HG02870 (cell line): ENCODE results near the gene HAGHL.
"Not testable (repeated sequence)": the region's sequence is repeated elsewhere in the genome, so short reads cannot be mapped to it uniquely, and the experiment has no call there.

ENCODE experiments used
- ATAC-seq: cut with Tn5 transposase; IDR thresholded peaks from one replicate; pipeline ENCODE4 v1.9.1; 2021; ENCODE audit warnings: mild to moderate bottlenecking, moderate library complexity; ENCODE audit not compliant: unreplicated experiment

Gene HAGHL

DNA sequence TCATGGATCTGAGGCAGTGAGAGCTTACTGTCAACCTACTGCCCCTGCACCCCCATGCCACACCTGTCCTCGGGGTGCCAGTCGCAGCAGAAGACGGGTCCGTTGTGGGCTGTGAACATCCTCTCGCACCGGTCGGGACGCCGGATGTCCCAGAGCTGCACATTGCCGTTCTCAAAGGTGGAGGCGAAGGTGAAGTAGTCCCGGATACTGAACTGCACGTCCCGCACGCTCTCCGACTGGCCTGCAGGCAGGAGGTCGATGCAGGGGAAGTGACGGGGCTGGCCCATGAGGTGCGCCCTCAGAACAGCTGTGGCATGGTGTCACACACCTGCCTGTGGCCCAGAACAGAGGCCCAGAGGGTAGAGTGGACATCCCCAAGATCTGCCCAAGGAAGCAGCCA is 39.4 kb upstream of the HAGHL start:
- ATAC-seq, result no peak

DNA sequence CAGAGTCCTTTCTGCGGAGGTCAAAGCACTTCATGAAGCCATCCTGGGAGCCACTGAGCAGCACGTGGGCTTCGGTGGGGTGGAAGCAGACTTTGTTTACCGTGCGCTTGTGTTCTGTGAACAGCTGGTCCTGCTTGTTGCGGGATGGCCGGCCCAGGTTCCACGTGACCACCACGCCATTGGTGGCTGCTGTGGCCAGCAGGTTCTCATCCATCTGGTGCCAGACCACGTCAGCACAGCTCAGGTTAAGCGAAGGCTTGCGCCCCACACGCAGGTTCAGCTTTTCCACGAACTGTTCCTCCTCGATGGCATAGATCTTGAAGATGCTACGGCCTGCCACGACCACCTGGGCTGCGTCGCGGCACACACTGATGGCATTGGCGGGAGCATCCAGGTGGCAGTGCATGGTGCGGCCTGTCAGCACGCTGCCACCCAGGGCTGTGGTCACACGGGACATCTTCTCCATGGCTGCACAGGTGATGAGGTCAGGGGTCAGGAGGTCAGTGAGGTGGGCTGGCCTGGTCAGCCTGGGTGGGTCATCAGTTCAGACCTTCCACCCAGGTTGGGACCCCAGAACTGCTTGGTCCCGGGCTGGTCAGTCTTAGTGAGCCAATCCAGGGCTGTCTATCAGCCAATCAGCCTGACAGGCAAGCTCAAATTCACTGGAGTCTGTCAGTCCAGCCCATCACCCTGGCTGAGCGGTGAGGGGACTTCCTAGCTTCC is 37.6 kb upstream of the HAGHL start:
- no peak for ATAC-seq

DNA sequence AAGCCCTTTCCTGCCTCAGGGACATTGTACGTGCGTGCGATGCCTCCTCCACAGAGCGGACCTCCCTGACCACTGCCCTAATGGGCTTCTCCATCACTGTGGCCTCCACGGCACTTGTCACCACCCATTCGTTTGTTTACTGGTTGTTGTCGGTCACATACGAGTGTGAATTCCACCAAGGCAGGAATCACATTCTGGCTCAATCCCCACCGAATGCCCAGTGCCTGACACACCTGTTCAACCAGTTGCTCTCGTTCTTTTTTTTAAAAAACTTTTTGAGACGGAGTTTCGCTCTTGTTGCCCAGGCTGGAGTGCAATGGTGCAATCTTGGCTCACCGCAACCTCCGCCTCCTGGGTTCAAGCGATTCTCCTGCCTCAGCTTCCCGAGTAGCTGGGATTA is 35.7 kb upstream of the HAGHL start:
- ATAC-seq, result not testable (repeated sequence)

DNA sequence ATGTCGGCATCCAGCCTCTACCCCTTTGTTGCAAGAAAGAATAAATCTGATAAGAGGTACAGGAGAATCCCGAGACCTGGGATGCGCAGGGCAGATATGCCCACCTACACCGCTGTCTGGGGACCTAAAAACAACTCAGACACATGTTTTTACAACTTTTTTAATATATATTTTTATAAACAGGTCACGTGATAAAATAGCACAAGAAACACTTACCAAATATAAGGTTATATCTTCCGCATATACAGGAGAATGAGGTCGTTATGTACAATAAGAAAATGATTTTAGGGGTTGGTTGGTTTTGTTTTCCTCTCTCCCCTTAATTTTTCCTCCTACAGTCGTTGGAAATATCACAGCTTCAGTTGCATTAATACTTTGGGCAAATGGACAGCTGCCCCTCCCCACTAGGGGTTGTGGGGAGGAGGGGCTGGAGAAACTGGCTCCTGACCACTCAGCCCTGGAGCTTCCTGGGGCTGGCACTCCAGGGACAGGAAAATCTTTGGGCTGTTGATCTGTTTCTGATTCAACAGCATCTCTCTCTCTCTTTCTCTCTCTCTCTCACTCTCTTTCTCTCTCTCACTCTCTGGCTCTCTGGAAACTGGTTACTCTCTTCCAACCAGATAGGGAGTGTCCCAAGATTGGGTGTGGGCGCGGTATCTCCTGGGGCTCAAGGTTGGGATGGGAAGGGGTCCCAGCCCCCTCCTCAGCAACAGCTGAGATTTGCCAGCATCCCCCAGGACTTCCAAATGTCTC is 34.4 kb upstream of the HAGHL start:
- ATAC-seq, result no peak

DNA sequence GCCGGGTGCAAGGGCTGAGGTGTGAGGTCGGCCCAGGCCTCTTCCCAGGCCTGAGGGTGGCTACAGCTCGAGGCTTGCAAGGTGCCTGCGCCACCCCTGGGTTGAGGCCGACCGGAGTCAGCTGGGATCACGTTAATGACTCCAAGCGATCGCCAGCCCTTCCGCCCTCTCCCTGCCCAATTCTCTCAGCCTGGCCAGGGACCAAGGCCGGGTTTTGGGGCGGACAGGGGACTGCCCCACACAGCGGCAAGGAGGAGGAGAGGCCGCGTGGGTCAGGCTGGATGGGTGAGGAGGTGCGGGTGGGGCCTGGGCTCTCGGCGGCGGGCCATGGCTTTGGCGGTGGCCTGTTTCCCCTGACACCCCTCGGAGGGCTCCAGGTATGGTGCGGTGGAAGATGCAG is 33.5 kb upstream of the HAGHL start:
- no peak for ATAC-seq

DNA sequence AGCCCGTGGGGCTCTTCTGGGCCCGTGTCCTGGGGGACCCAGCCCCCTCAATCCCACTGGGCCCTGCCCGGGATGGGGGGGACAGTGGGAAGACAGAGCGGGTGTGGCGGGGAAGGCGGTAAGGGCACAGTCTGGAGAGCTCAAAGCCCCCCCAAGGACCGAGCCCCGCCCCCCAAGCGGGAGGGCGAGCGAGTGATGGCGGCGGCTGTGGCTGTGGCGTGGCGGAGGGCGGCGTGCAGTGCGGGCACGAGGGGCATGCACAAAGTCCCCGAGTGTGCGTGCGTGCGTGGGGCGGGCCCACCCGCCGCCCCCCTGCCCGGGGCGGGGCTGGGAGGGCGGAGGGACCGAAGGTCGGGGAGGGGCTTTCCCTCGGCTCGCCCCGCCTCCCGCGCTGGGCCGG is 33.1 kb upstream of the HAGHL start:
- no peak for ATAC-seq

DNA sequence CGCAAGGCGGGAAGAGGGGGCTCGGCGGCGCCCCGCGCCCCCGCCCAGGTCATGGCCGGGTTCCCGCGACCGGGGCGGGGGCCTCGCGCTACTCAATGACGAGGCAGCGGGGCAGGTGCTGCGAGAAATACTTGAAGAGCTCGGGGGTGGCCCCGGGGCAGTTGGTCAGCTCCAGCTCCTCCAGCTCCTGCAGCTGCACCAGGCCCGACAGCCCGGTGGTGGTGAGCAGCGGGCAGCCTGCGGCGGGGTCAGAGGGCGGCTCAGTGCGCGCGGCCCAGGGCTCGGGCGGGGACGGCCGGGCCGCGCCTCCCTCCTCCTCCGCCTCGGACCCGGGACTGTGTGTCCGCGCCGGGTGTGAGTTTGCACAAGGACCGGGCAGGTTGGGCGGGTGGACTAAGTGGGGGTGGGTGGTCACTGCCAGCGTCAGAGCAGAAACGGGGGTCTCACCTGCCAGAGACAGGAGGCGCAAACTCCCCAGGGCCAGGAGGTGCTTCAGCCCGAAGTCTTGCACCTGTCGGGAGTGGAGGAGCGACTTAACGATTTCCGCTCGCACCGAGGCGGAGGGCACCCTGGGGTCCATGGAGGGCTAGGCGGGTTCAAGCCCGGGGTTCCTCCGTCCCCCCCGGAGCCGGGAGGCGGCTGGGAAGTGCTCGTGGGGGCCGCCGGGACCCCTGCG is 32.6 kb upstream of the HAGHL start:
- ATAC-seq, result no peak

DNA sequence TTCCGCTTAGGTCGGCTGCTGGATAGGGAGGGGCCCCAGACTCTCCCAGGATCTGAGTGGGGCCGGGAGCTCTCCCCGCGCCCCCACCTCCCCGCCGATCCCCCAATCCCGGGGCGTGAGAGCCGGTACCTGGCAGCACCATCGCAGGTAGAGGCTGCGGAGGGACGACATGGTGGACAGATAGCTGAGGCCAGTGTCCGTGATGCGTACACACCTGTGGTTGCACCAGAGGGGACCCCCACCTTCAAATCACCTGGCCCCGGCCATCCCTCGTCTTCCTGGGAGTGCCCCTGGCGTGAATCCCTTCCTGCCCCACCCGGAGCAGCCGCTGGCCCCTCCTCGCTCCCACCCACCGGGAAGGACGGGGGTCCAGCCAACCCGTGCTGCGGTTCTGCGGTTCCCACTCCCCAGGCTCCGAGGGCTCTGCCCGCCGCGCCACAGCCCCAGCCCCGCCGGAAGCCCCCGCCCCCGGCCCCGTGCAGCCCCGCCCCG is 32.0 kb upstream of the HAGHL start:
- ATAC-seq, result no peak

DNA sequence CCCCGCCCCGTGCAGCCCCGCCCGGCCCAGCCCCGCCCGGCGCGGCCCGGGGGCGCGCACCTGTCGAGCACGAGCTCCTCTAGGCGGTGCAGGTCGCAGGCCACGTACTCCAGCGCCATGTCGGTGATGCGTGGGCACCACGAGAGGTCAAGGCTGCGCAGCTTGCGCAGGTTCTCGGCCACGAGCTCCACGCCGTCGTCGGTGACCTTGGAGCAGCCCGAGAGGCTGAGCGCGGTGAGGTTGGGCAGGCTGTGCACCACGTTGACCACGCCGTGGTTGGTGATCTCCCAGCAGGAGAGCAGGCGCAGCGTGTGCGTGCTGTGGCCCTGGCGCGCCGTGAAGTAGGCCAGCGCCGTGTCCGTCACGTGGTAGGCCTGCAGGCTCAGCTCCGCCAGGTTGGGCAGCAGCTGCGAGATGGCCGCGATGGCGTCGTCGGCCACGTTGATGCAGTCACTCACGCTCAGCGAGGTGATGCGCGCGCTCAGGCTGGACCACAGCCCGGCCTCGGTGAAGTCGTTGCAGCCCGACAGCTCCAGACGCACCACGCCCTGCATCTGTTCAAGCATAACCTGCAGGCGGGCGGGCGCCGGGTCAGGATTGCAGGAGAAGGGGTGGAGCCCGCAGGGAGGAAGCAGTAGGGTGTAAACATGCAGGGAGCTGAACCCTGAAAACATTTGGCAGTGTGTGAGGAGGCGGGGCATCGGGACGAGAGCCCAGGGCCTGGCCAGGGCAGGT is 31.4 kb upstream of the HAGHL start:
- ATAC-seq, result no peak

DNA sequence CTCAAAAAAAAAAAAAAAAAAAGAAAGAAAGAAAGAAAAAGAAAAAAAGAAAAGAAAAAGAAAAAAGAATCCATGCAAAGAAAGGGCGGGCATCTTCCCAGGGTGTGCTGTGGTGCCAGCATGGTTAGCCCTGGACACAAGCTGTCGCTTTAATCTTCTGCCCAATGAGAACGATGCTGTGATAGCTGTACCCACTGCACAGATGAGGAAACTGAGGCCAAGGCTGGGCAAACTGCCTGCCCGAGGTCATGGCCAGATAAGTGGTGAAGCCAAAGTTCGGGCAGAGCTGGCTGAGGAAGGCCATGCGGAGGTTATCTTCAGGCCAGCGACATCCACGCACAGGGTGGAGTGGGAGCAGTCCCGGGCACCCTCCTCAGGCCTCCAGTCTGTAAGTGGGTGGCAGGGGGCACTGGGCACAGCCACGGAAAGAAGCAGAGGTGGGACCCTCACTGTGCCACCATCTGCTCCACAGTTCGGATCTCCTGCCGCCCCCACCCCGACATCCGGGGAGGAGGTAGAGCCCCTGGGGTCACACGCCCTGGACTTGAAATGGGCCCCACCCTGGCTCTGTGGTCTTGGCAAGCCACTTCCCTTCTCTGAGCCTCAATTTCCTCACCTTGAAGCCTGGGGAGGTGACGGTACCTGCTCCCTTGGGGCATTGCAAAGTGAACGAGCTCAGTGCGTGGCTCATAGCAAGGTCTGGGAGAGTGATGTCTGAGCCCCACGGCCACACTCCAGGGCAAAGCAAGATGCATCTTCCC is 27.8 kb upstream of the HAGHL start:
- ATAC-seq, result no peak

DNA sequence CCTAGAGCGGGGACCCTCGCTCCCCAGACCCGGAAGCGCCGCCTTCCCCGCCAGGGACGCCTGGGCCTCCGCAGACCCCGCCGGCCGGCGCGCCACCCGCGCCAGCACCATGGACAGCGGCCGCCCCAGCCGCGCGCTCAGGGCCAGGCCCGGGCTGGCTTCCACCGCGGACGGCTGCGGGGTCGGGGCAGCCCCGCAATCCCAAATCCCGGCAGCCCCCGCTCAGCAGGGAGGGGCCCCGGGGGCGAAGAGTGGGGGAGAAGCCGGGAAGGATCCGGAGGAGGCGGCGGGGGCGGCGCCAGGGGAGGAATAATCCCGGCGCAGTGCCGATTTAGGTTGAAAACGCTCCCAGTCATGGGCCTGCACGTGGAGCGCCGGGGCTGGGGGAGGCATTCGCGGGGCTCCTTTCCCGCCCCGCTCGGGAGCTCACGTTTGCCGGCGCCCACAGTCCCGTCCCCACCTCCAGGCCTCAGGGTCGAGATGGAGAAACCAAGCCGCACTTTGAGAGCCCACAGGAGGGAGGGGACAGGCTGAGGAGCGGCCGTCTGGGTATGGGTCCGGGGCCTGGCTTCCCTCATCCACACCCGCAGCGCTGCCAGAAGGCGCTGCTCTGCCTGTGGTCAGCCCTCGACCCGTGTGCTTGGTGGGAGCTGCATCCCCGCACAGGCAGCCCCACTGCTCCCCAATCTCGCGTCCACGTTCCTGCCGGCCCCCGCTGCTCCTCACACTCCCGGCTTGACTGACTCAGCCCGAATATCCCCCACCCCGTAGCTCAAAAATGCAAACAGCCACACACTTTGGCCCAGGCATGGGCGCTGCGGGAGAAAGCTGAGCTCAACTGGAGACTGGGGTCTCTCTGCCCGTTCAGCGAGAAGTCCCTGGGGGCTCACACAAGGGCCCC is 26.0 kb upstream of the HAGHL start:
- ATAC-seq, result no peak

DNA sequence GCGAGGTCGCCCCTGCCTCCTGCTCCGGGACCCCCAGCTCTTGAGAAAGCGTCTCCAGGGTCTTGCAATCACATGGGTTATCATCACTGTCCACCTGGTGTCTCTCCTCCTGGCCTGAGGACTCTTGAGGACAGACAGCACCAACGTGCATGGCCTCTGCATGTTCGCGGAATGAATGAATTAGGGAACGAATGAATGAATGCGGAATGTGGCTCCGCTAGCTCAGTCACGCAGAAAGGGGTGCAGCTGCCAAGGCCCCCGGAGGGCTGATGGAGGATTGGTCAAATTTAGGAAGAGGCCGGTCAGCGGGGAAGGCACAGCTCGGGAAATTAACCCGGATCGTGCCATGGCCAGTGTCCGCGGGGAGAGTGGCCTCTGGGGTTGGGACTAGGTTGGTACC is 24.6 kb upstream of the HAGHL start:
- no peak for ATAC-seq

DNA sequence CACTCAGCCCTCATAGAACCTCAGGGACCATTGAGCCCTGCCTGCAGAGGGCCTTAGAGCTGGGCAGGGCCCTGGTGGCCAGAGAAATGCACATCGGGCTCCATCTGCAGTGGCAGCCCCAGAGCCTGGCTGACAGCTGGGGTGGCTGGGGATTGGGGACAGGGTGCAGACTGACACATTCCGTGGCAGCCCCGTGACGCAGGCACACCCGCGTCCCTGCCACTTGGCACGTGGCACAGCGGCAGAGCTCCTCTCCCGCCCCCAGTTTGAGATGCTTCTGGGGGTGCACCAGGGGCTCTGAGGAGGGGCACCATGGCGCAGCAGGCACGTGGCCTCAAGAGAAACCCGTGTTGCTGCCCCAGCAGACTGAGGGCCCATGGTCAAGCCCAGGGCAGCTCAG is 23.5 kb upstream of the HAGHL start:
- no peak for ATAC-seq

DNA sequence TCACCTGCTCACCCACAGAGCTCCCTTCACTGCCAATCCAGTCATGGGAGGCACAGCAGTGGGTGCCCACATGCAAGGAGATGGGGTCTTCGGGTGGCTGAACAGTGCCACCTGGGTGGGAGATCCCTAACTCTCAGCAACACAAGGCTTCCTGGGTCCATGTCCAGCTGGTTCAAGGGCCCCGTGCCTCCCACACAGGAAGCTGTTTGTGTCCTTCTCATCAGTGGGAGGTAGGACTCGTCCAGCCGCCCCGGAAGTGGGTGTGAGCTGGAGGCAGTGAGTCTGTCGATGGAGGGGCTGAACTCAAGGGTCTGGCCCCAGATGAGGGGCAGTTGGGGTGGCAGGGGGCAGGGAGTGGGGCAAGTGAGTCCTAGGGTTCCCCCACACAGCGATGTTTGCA is 22.9 kb upstream of the HAGHL start:
- no peak for ATAC-seq

DNA sequence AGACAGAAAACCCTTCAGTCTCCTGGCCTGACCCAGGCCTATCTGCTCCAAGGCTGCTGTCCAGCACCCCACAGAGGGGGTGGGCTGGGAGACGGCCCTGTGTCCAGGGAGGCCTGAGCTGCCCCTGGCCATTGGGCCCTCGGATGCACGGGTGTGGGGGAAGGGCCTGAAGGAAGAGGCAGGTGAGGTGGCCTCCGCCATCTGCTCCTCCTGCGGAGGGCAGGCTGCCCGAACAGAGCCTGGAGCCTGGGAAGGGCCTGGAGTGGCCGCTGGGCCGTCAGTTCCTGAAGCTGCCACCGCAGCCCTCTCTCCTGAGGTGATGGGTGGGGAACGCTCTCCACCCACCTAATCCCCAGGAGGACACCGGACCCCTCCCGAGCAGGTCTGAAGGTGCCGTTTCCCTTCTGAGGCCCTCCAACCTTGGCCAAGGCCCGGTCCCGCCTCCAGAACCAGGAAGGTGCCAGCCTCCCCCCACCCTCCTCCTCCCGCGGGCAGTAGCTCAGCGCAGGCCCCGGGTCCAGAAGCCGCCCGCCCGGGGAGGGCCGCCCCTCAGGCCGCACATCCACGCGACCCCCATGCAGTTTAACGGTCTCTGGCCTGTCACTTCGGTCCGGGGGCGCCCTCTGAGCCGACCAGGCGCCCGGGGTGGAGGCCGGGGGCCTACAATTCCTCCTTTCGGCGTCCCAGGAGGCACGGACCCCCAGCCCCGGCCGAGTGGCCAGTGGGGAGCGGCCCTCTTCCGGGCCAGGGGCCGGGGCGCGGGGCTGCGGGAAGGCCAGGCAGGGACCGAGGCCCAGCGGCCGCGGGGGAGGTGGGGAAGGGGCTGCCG is 22.1 kb upstream of the HAGHL start:
- no peak for ATAC-seq

DNA sequence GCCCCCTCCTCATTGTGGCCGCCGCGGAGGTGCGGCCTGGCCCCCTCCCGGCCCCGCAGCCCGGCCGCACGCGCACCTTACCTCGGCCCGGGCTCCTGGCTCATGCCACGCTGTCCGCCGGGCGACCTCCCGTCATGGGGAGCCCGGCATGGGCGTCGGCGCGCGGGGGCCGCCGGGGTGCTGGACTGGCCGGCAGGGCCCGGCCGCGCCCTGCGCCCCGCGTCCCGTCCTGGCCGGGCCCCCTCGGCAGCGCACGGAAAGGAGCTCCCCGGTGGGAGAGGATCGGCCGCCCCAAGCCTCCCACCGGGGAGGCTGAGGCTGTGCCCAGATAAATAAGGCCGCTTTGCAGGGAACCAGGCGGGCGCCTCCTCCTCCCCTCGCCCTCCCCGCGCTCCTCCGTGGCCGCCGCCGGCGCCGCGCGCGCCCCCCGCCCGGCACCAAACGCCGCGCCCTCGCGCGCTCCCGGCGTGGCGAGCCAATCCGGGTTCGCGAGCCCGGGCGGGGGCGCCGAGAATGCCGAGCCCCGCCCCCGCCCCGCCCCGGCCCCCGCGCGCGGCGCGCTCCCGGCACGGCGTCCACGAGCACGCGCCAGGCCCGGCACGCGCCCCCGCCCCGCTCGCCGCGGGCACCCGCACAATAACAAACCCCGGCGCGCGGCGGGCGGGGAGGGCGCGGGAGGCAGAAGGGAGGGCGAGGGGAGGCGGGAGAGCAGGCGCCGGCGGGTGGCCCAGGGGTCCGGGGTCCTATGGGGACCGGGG is 21.3 kb upstream of the HAGHL start, which contains the start of gene FBXL16:
TSS of gene FBXL16 (minus strand) at position 371 of the 758 bp plus-strand sequence. CDS start 8,396 bp downstream, outside the sequence.
- ATAC-seq, result no peak

DNA sequence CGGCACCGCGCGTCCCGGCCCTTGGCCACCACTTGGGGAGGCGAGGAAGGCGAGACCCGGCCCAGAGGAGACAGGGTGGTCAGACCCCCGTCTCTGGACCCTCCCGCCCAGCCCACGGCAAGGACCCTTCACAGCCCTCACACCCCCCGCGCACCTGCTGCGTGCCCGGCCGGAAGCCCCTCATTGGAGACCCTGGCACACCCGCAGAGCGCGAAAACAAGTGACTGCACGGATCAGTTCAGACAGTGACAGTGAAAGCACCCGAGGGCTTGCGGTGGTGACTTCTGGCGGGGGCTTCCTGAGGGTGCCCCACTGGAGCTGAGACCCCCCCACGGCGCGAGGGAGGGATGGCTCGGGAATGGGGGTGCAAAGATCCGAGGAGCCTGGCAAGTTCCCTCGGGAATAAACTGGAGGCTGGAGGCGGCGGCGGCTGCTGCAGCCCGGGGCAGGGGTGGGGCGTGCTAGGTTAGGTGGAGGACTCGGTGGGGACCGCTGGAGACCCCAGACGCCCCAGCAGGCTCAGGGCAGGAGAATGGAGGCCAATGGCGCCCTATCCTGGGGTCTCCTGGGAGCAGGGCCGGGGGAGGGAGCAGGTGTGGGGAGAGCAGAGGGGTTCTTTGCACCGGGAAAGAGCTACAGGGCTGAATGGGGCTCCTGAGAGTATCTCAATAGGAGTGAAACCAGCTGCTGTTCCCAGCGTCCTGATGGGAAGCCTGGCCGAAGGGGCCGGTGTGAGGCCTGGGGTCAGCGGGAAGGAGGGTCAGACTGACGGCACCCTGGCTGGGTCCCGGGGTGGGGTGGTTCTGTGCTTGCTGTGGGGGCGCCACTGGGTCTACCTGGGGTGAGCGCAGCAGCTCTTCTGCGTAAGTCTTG is 20.5 kb upstream of the HAGHL start:
- ATAC-seq, result no peak
